ENCODE data around the gene CTXND1. TPM values are rescaled to one million over a fixed set of nuclear protein-coding genes. Genes with fewer than 3 reads are reported as not detected.

CTXND1 gene
- total RNA-seq, 6 experiments from 2014 or later = 2.7 to 10.1 (median 4.5) TPM

DNA sequence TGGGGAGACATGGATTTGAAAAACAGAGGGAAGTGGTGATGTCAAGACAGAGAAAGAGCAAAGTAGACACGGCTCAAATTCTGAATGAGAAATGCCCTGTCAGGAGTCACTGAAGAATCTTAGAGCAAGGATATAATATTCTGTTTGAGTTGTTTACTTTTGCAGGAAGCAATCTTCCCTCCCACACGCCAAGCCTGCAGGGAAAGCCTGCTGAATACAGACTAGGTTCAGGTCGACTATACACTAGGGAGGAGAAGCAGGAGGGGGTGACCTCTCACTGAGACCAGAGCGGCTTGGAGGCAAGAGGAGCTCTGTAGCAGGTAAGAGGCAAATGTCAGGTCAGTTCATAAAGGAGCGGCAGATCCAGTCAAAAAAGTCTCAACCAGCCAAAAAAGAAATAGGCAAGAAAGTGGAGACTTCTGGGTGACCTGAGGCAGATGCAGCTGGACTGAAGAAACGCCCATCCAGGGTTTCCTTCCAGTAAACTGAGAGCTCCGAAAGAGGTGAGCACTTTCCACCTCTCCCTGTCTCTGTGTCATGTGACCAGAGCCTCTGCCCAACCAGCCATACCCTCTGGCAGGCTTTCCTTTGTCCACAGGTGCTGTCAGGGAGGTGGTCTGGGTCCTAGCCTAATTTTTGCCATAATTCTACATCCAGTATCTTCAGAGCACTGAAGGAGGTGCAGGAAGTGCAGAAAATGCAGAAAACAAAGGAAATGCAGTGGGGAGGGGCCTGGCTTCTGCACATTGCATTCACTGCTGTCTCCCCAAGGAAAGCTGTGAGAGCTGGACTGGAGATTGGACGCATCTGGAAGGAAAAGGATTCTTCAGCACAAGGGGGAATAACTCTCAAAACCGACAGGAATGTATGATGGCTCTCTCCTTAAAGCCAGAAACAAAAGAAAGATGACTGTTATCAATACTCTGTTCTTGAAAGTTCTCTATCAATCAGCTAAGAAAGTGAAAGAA, 37.8 kb upstream of the CTXND1 start:
- ATAC-seq = no peak
- no peak for TF ChIP-seq POLR2A (IDR thresholded peaks at IDR 0.05)
- TF ChIP-seq, protein P1, sequence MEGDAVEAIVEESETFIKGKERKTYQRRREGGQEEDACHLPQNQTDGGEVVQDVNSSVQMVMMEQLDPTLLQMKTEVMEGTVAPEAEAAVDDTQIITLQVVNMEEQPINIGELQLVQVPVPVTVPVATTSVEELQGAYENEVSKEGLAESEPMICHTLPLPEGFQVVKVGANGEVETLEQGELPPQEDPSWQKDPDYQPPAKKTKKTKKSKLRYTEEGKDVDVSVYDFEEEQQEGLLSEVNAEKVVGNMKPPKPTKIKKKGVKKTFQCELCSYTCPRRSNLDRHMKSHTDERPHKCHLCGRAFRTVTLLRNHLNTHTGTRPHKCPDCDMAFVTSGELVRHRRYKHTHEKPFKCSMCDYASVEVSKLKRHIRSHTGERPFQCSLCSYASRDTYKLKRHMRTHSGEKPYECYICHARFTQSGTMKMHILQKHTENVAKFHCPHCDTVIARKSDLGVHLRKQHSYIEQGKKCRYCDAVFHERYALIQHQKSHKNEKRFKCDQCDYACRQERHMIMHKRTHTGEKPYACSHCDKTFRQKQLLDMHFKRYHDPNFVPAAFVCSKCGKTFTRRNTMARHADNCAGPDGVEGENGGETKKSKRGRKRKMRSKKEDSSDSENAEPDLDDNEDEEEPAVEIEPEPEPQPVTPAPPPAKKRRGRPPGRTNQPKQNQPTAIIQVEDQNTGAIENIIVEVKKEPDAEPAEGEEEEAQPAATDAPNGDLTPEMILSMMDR (IDR thresholded peaks at IDR 0.05) = no peak
- intact Hi-C loops (cut with DNase I) = no loop called here
- H3K4me1 ChIP-seq = no peaks in the 10 kb centered on the region
- H3K27me3 ChIP-seq = no peaks in the 10 kb centered on the region
- no peak overlapping the region for H3K4me3 ChIP-seq
- H3K36me3 ChIP-seq = no peaks in the 10 kb centered on the region
- H3K9me3 ChIP-seq = no peaks in the 10 kb centered on the region
- H3K27ac ChIP-seq = no peak overlapping the region
- DNase-seq = no peak
- WGBS (ENCODE audit: insufficient coverage, low coverage, low lambda C conversion rate, missing lambda C conversion rate) = 56% methylated on average over 9 of the region's 9 CpGs

DNA sequence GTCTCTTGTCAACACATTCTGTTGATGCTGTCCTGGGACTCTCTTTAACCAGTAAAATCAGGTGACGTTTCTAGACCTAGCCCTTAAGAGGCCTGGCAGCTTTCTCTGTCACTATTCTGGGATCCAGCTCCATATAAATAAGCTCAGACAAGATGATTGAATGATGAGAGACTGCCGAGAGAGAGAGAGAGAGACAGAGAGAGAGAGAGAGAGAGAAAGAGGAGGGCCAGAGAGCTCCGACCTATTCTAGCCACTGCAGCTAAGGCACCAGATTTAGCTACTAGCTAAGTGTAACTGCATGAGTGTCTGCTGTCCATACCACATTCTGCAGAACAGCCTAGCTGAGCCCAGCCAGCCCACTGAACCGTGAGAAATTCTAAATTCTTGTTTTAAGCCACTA, 36.1 kb upstream of the CTXND1 start:
- TF ChIP-seq POLR2A (IDR thresholded peaks at IDR 0.05) = no peak
- TF ChIP-seq, protein P1 (IDR thresholded peaks at IDR 0.05) = no peak
- no peaks in the 10 kb centered on the region for H3K4me1 ChIP-seq
- no peaks in the 10 kb centered on the region for H3K27me3 ChIP-seq
- no peak overlapping the region for H3K4me3 ChIP-seq
- intact Hi-C loops (cut with DNase I) = no loop called here
- 71% methylated on average over 4 of the region's 4 CpGs for WGBS (ENCODE audit: insufficient coverage, low coverage, low lambda C conversion rate, missing lambda C conversion rate)
- DNase-seq = no peak
- H3K9me3 ChIP-seq = no peaks in the 10 kb centered on the region
- H3K36me3 ChIP-seq = no peaks in the 10 kb centered on the region
- ATAC-seq = no peak
- no peak overlapping the region for H3K27ac ChIP-seq

DNA sequence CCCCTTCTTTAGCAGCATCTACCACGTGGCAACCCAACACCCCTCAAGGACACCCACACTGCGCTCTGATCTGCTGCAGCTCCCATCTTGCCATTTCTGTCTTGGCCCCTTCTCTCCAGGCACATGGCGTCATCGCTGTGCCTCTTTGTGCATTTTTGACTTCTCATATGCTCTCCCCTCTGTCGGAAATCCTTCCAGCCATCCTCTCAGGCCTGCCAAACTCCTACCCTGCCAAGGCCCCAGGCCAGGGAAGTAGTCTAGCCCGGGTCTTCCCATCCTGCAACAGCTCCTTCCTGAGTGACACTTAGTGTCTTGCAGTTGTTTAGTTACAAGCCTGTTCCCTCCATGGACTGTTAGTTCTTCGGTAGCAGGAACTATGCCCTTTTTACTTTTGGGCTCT, 34.0 kb upstream of the CTXND1 start:
- no peak overlapping the region for H3K4me3 ChIP-seq
- 83% methylated on average over 5 of the region's 7 CpGs for WGBS (ENCODE audit: insufficient coverage, low coverage, low lambda C conversion rate, missing lambda C conversion rate)
- TF ChIP-seq POLR2A (IDR thresholded peaks at IDR 0.05) = no peak
- TF ChIP-seq, protein P1 (IDR thresholded peaks at IDR 0.05) = no peak
- H3K27me3 ChIP-seq = no peaks in the 10 kb centered on the region
- DNase-seq (no peak), ATAC-seq (no peak)
- H3K27ac ChIP-seq = no peak overlapping the region
- no peaks in the 10 kb centered on the region for H3K36me3 ChIP-seq
- no peaks in the 10 kb centered on the region for H3K4me1 ChIP-seq
- H3K9me3 ChIP-seq = no peaks in the 10 kb centered on the region
- intact Hi-C loops (cut with DNase I) = no loop called here

DNA sequence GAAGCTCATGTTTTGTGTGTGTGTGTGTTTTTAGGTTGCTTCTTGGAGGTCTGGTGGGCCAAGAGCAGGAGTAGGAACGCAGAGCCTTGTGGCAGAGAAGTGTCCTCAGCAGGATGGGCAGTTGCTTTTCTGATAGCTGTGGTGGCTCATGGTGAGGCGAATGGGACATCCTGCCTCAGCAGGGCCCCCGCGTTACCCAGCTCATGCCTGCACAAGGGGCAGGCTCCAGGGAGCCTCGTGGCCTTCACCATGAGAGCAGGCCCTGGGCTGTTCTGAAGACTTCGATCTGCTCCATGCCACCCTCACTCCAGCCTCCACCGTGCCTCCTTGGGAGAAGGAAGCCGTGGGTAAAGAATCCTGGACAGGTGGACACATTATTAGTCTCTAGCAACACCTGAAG, 33.4 kb upstream of the CTXND1 start:
- H3K4me1 ChIP-seq = no peaks in the 10 kb centered on the region
- 100% methylated on average over 1 of the region's 8 CpGs for WGBS (ENCODE audit: insufficient coverage, low coverage, low lambda C conversion rate, missing lambda C conversion rate)
- no peaks in the 10 kb centered on the region for H3K36me3 ChIP-seq
- no peak for DNase-seq
- no peak overlapping the region for H3K27ac ChIP-seq
- no peak for TF ChIP-seq POLR2A (IDR thresholded peaks at IDR 0.05)
- TF ChIP-seq, protein P1 (IDR thresholded peaks at IDR 0.05) = no peak
- no peak for ATAC-seq
- no peaks in the 10 kb centered on the region for H3K27me3 ChIP-seq
- H3K4me3 ChIP-seq = no peak overlapping the region
- no peaks in the 10 kb centered on the region for H3K9me3 ChIP-seq
- intact Hi-C loops (cut with DNase I) = no loop called here

Data from right lobe of liver (tissue), 6 donors.